Hepatocyte (in vitro differentiated cells): ENCODE results near the gene LEKR1. TPM values are rescaled to one million over a fixed set of nuclear protein-coding genes. Genes with fewer than 3 reads are reported as not detected.

Experiments
- DNase-seq: peaks from one replicate; pipeline ENCODE4 v3.0.0-alpha.2; 2016; ENCODE audit warnings: low spot score
- H2AFZ ChIP-seq: fragments of 200-600 bp; sonication (generic); 2 replicates; pipeline ENCODE4 v1.6.0; 2016; ENCODE audit warnings: antibody characterized with exemption, mild to moderate bottlenecking
- H3K27ac ChIP-seq: fragments of 200-600 bp; sonication (generic); 2 replicates; pipeline ENCODE4 v1.5.1; 2016; ENCODE audit warnings: mild to moderate bottlenecking
- H3K27me3 ChIP-seq: fragments of 200-600 bp; sonication (generic); 2 replicates; pipeline ENCODE4 v1.6.1; 2016
- H3K36me3 ChIP-seq: fragments of 200-600 bp; sonication (generic); replicated peaks from 2 replicates; pipeline ENCODE4 v1.5.1; 2016; ENCODE audit warnings: low read depth; ENCODE audit not compliant: insufficient read depth
- H3K4me1 ChIP-seq: fragments of 200-600 bp; sonication (generic); 2 replicates; pipeline ENCODE4 v1.5.1; 2016; ENCODE audit warnings: mild to moderate bottlenecking, moderate library complexity; ENCODE audit not compliant: insufficient read depth
- H3K4me2 ChIP-seq: fragments of 200-600 bp; sonication (generic); 2 replicates; pipeline ENCODE4 v1.6.0; 2016
- H3K4me3 ChIP-seq: fragments of 200-600 bp; sonication (generic); 2 replicates; pipeline ENCODE4 v1.5.1; 2016; ENCODE audit warnings: mild to moderate bottlenecking
- H3K79me2 ChIP-seq: fragments of 200-600 bp; sonication (generic); 2 replicates; pipeline ENCODE4 v1.6.0; 2017; ENCODE audit warnings: mild to moderate bottlenecking
- H3K9me2 ChIP-seq: fragments of 200-600 bp; sonication (generic); replicated peaks from 2 replicates; pipeline ENCODE4 v1.6.0; 2017; ENCODE audit warnings: mild to moderate bottlenecking; ENCODE audit not compliant: insufficient read depth
- H3K9me3 ChIP-seq: fragments of 200-600 bp; sonication (generic); 2 replicates; pipeline ENCODE4 v1.5.1; 2016; ENCODE audit warnings: low read depth, mild to moderate bottlenecking
- H4K20me1 ChIP-seq: fragments of 200-600 bp; sonication (generic); 2 replicates; pipeline ENCODE4 v1.6.0; 2016; ENCODE audit warnings: mild to moderate bottlenecking; ENCODE audit not compliant: insufficient read depth, poor library complexity, severe bottlenecking
- CTCF ChIP-seq: fragments of 200-600 bp; sonication (generic); IDR thresholded peaks from 2 replicates; pipeline ENCODE4 v1.5.1; 2016; ENCODE audit warnings: antibody characterized with exemption, mild to moderate bottlenecking; ENCODE audit not compliant: poor library complexity
- EZH2 ChIP-seq: fragments of 200-600 bp; sonication (generic); IDR thresholded peaks from 2 replicates; pipeline ENCODE4 v1.6.1; 2016; ENCODE audit warnings: antibody characterized with exemption, mild to moderate bottlenecking, borderline replicate concordance
- EZH2phosphoT487 ChIP-seq: fragments of 200-600 bp; sonication (generic); IDR thresholded peaks from one replicate; pipeline ENCODE4 v1.6.1; 2018; ENCODE audit warnings: antibody characterized with exemption, mild to moderate bottlenecking, low read depth, moderate library complexity; ENCODE audit not compliant: unreplicated experiment, severe bottlenecking
- WGBS: methylation state at CpG from one replicate; pipeline ENCODE4 v1.1.6; 2016; ENCODE audit warnings: low lambda C conversion rate; ENCODE audit errors: missing lambda C conversion rate; 5-methylcytosine and 5-hydroxymethylcytosine counted together
- polyA plus RNA-seq: library from polyadenylated mRNA; unstranded; fragments of >200 nt; fragmentation: Nextera tagmentation; extraction: Ambion mirVana; gene quantifications from 2 replicates; pipeline ENCODE4 v1.2.1, GENCODE V29; 2016
- total RNA-seq: library from RNA; depleted of rRNA; stranded (reverse); fragments of >200 nt; gene quantifications from 2 replicates; pipeline ENCODE4 v1.2.3, GENCODE V29; 2014

LEKR1 gene
- total and polyA plus RNA-seq, 2 experiments from 2014 or later, result 1.1 to 2.1 TPM

- no peaks in the 10 kb centered on the region for H4K20me1 ChIP-seq
- no peak overlapping the region for H2AFZ ChIP-seq
- no peaks in the 10 kb centered on the region for H3K79me2 ChIP-seq
- H3K36me3 ChIP-seq, result no peaks in the 10 kb centered on the region
- H3K4me3 ChIP-seq, result no peak overlapping the region
- H3K9me3 ChIP-seq, result no peaks in the 10 kb centered on the region
- DNase-seq, result no peak
- no peaks in the 10 kb centered on the region for H3K9me2 ChIP-seq
- 90% methylated on average over 5 of the region's 5 CpGs for WGBS
- H3K27me3 ChIP-seq, result no peaks in the 10 kb centered on the region
- no peak overlapping the region for H3K4me2 ChIP-seq
- H3K4me1 ChIP-seq, result peaks cover 4% of the 10 kb centered on the region
- no peak for TF ChIP-seq EZH2
- TF ChIP-seq EZH2phosphoT487, result no peak
- TF ChIP-seq CTCF, result no peak
- no peak overlapping the region for H3K27ac ChIP-seq
These were observed 252.1 kb downstream of the LEKR1 start for GRCh38 chr3:157078131-157078810.

- no peak for DNase-seq
- Histone ChIP-seq H3K9me2 (no peaks in the 10 kb centered on the region), H3K4me2 (no peak overlapping the region), H4K20me1 (no peaks in the 10 kb centered on the region), H3K4me1 (peaks cover 4% of the 10 kb centered on the region), H3K4me3 (no peak overlapping the region), H3K9me3 (no peaks in the 10 kb centered on the region), H3K27ac (no peak overlapping the region), H2AFZ (no peak overlapping the region), H3K27me3 (no peaks in the 10 kb centered on the region), H3K36me3 (no peaks in the 10 kb centered on the region), H3K79me2 (no peaks in the 10 kb centered on the region)
- TF ChIP-seq EZH2 (no peak), EZH2phosphoT487 (no peak), CTCF (no peak)
- WGBS, result 85% methylated on average over 2 of the region's 2 CpGs
These were observed 252.6 kb downstream of the LEKR1 start for GRCh38 chr3:157078811-157079185.

GRCh38 chr3:157079676-157080369 is 253.7 kb downstream of the LEKR1 start:
- TF ChIP-seq EZH2 (no peak), CTCF (no peak), EZH2phosphoT487 (no peak)
- no peak for DNase-seq
- H3K4me1 ChIP-seq, result peaks cover 4% of the 10 kb centered on the region
- H3K9me2 ChIP-seq, result no peaks in the 10 kb centered on the region
- H3K36me3 ChIP-seq, result no peaks in the 10 kb centered on the region
- no peaks in the 10 kb centered on the region for H3K27me3 ChIP-seq
- no peaks in the 10 kb centered on the region for H3K79me2 ChIP-seq
- no peaks in the 10 kb centered on the region for H3K9me3 ChIP-seq
- WGBS, result 83% methylated on average over 11 of the region's 11 CpGs
- no peak overlapping the region for H3K4me2 ChIP-seq
- H2AFZ ChIP-seq, result no peak overlapping the region
- H3K4me3 ChIP-seq, result no peak overlapping the region
- no peak overlapping the region for H3K27ac ChIP-seq
- no peaks in the 10 kb centered on the region for H4K20me1 ChIP-seq
